GM18907 (cell line): ENCODE data around the gene CDH15.
"Not testable (repeated sequence)": the region's sequence is repeated elsewhere in the genome, so short reads cannot be mapped to it uniquely, and the experiment has no call there.

Experiments
- ATAC-seq: cut with Tn5 transposase; IDR thresholded peaks from one replicate; pipeline ENCODE4 v1.9.1; 2021; ENCODE audit warnings: mild to moderate bottlenecking, moderate library complexity; ENCODE audit not compliant: unreplicated experiment

Gene CDH15

GRCh38 chr16:89155184-89155679, 16.3 kb upstream of the CDH15 start:
- ATAC-seq, result no peak

- ATAC-seq, result no peak
These were observed 15.5 kb upstream of the CDH15 start for GRCh38 chr16:89155851-89156739.

GRCh38 chr16:89156740-89157645, 14.6 kb upstream of the CDH15 start:
- no peak for ATAC-seq

- ATAC-seq, result no peak
These were observed 13.8 kb upstream of the CDH15 start for GRCh38 chr16:89157778-89158177.

- no peak for ATAC-seq
These were observed 12.3 kb upstream of the CDH15 start for GRCh38 chr16:89159066-89159849.

- no peak for ATAC-seq
These were observed 11.6 kb upstream of the CDH15 start for GRCh38 chr16:89159850-89160354.

GRCh38 chr16:89160977-89161701, 10.4 kb upstream of the CDH15 start:
- ATAC-seq, result no peak

GRCh38 chr16:89161763-89162713, 9.5 kb upstream of the CDH15 start:
- ATAC-seq, result no peak

GRCh38 chr16:89163297-89163696, 8.3 kb upstream of the CDH15 start:
- no peak for ATAC-seq

- ATAC-seq, result no peak
These were observed 7.1 kb upstream of the CDH15 start for GRCh38 chr16:89164436-89164835.

- ATAC-seq, result no peak
These were observed 6.5 kb upstream of the CDH15 start for GRCh38 chr16:89164847-89165680.

- not testable (repeated sequence) for ATAC-seq
These were observed 5.9 kb upstream of the CDH15 start for GRCh38 chr16:89165681-89165979.

GRCh38 chr16:89166696-89167424, 4.7 kb upstream of the CDH15 start:
- ATAC-seq, result no peak

GRCh38 chr16:89167425-89167941, 4.1 kb upstream of the CDH15 start:
- no peak for ATAC-seq

- no peak for ATAC-seq
These were observed 3.0 kb upstream of the CDH15 start for GRCh38 chr16:89168381-89169189.

- no peak for ATAC-seq
These were observed 1.8 kb upstream of the CDH15 start for GRCh38 chr16:89169778-89170177.
